22Rv1 (cell line): ENCODE results near the gene SHTN1.

Source experiments
- H3K27ac ChIP-seq: fragments of 450-650 bp; 2 replicates; pipeline ENCODE4 v1.5.1; 2017
- CTCF ChIP-seq: fragments of 450-650 bp; IDR thresholded peaks from 2 replicates; pipeline ENCODE4 v1.5.1; 2017; ENCODE audit warnings: mild to moderate bottlenecking
- ZFX ChIP-seq: fragments of 450-650 bp; IDR thresholded peaks from 2 replicates; pipeline ENCODE4 v1.6.1; 2017; ENCODE audit warnings: antibody characterized with exemption, borderline replicate concordance

Gene SHTN1

DNA sequence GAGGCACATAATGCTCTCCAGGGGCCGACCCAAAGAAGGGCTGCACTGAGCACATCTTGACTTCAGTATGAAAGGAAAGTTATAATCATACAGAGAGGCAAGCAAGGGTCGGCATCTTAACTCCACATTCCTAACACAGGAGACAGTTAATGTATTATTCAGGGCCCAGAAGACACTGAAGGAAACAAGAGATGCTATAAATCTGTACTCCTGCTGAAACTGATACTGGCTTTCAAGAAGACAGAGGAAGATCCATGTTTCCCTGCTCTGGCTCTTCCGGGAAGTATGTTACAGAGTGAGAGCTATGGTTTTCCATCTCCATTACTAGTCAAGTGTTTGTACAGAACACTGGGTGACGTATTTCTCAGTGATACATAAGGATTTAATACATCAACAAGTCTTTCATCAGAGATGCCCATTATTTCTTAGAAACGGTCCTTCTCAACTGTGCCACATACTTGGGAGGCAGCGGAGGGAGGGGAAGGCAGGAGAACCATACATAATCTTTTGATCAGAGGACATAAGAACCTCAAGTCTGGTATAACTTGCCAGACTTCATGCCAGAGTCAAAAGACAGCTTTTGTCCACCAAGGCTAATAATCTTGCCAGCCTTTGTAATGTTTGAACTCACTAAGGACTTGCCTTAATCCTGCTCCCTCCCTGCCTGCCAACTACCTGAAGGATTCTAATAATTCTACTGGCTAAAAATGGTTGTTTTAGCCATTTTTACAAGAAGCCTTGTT is 97.6 kb downstream of the SHTN1 start:
- TF ChIP-seq CTCF (no peak), ZFX (no peak)
- no peak overlapping the region for H3K27ac ChIP-seq

DNA sequence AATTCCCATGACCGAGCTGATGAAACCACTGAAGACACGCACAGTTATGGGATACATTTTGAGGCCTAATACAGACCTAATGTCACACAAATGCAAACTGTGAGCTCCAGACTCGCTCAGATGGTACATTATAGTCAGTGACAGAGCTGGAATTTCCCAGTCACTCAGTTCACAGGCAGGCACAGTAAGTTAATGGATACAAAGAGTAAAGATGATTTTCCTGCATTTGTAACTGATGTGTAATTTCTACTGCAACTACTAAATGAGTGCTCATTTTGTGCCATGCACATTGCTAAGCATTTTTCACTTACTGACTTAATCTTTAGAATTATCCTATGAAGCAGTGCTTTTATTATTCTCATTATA is 99.2 kb downstream of the SHTN1 start:
- no peak overlapping the region for H3K27ac ChIP-seq
- no peak for TF ChIP-seq ZFX
- TF ChIP-seq CTCF: no peak

DNA sequence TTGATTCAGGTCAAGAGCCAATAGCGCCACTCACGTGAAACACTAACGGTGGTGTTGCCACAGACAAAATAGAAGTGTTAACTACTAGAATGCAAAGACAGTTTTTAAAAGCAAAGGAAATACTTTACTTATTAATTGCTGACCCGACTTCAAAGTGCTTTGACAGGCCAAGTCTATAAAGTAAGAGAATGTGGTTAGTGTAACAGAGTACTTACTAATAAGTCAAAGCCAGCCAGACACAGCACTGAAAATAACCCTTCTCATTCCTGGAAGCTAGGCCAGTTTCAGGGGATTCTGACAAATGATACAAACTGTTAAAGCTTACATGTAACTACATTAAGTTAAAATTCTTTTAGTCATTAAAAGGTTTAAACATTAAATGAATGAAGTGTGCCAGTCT is 105.4 kb downstream of the SHTN1 start:
- no peak overlapping the region for H3K27ac ChIP-seq
- TF ChIP-seq ZFX: no peak

DNA sequence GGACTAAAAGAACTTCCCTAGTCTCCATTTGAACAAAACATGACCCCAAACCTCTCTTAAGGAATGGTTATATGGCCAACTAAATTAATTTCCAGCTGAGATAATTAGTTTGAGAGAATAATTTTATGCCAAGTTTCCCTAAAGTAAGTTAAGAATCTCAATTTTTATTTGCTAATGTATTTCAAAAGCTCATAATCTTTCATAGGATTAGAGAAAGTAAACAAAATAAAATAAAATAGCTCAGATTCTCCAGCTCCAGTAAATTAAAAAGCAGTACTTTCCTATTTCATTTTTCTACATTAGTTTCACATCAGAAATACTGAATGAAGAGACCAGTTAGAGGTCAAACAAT is 111.3 kb downstream of the SHTN1 start:
- no peak overlapping the region for H3K27ac ChIP-seq
- TF ChIP-seq ZFX: no peak

DNA sequence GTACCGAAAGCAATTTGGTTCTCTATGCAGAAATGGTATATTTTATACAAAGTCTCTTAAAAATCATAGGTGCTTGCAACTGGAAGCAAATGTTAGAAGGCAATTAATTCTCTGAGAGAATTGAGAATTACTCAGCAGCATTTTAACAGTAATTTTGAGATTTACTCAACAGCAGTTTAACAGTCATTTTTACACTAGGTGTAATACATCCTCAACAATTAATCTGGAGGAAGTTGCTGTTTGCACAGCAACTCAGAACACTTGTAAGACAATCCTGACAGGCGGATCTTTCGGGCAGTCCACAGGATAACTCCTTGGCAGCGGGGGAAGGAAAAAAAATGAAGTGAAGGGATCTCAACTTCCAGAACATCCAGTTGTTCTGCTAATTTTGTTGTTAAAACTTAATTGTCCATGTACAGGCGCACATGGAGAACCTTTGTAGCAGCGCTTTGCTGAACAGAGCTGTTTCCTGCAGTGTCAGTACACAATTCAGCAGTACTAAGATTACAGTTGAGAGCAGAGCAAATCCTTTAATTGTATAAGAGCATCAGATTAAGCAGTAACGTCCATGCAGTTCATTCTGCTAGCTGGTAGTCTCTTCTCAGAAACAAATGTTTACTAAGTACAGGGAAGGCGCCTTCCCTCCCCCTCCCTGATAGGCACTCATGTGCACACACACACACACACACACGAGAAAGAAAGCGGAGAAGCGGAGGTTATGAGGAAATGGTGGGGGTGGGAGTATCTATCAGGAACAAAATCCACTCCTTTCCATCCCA is 111.9 kb downstream of the SHTN1 start:
- TF ChIP-seq ZFX: no peak
- TF ChIP-seq CTCF: no peak
- no peak overlapping the region for H3K27ac ChIP-seq

- H3K27ac ChIP-seq: no peak overlapping the region
- TF ChIP-seq CTCF (no peak), ZFX (no peak)
These were observed 113.8 kb downstream of the SHTN1 start for GRCh38 chr10:116891208-116891607.

DNA sequence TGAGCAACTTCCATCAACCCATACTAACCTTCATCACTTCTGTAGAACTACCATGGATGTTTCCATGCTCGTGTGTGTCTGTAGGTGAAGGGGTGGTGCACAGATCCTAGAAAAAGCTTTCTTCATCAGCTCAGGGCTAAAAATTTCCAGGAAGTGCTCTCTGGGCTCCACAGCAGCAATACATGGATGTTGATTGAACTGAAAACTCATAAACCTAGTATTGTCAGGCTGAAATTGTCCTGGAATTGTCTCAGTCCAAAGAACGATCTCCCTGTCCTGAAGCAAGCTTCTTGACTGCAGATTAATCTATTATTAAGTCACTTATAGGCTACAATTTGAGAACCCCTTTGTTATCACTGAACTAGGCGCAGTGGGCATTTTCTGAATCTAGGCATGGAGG is 115.9 kb downstream of the SHTN1 start:
- no peak overlapping the region for H3K27ac ChIP-seq
- no peak for TF ChIP-seq CTCF

DNA sequence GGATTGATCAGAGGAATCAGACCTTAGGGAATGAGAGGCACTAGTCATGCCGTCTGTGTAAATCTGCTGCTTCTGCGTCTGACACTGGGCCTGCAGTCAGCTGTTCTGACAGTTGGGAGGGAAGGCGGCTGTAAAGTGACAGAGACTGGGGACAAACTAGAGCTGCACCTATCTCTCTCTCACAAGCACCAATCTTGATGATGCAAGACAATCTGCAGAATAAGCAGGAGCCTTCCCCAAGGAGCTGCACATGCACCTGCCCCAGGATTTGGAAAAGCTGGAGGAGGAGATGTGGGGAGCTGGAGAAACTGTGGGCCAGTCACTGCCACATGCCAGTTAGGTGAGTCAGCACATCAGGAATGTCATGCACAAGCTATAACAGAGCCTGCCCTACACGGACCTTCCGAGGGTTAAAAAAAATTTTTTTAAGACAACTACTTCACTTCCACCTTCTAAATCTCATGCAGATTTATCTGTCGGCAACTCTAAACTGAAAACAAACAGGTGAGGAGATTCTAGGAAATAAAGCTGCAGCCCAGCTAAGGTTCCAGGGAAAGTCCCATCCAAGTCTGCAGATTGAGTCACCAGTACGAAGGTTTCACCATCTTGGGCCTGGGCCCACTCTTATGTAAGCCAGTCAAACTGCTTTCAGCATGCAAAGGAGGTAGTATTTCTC is 116.5 kb downstream of the SHTN1 start:
- TF ChIP-seq ZFX: no peak
- no peak for TF ChIP-seq CTCF
- no peak overlapping the region for H3K27ac ChIP-seq
